ENCODE results near the gene BLZF1. TPM values are rescaled to one million over a fixed set of nuclear protein-coding genes. Genes with fewer than 3 reads are reported as not detected.
A peak's percentile ranks its signal among the peaks of the same experiment; 100 is the strongest.

The BLZF1 gene
- total and polyA plus RNA-seq, 2 of the 8 experiments (the other 6 are each of a cell fraction or from before 2014, with no cell fraction given): 1.8 to 10.3 TPM

GRCh38 chr1:169367686-169368405, at the start of gene BLZF1, which contains the start of gene NME7 (continued):
- TF ChIP-seq TCF12 (IDR thresholded peaks at IDR 0.05; ENCODE audit: low read depth, low read length): no peak
- TF ChIP-seq ASH2L (IDR thresholded peaks at IDR 0.05; ENCODE audit: low read length): peak; percentile 94
- TF ChIP-seq PHF8 (conservative IDR thresholded peaks at IDR 0.05; ENCODE audit: low read depth, low read length): peak; percentile 34; the same call in 1 of the 2 replicates
- no peak for TF ChIP-seq CHD1 (IDR thresholded peaks at IDR 0.05; ENCODE audit: low read depth, low read length)
- no peak for TF ChIP-seq SIRT6 (IDR thresholded peaks at IDR 0.05; ENCODE audit: low read length)
- TF ChIP-seq KDM1A (IDR thresholded peaks at IDR 0.05; ENCODE audit: borderline replicate concordance, low read length): no peak
- peak; percentile 61 for TF ChIP-seq CREB1 (IDR thresholded peaks at IDR 0.05)
- peak; percentile 74 for TF ChIP-seq MAX (IDR thresholded peaks at IDR 0.05)
- no peak for TF ChIP-seq NRF1 (IDR thresholded peaks at IDR 0.05; ENCODE audit: low read depth, low read length)
- TF ChIP-seq TAF1 (IDR thresholded peaks at IDR 0.05; ENCODE audit: low read depth, low read length): peak; percentile 53; the same call in 1 of the 2 replicates
- TF ChIP-seq ZNF274 (IDR thresholded peaks at IDR 0.05; ENCODE audit: borderline replicate concordance, extremely low read depth, low read length): no peak
- peak; percentile 76 for TF ChIP-seq YY1 (IDR thresholded peaks at IDR 0.05; ENCODE audit: low read depth, low read length)
- TF ChIP-seq RNF2 (IDR thresholded peaks at IDR 0.05; ENCODE audit: borderline replicate concordance, low read depth, low read length, missing control alignments, poor library complexity, severe bottlenecking): no peak
- TF ChIP-seq CTBP2 (IDR thresholded peaks at IDR 0.05; ENCODE audit: borderline replicate concordance, insufficient read depth, insufficient read length, low read length): no peak
- no peak for TF ChIP-seq SUZ12 (IDR thresholded peaks at IDR 0.05; ENCODE audit: low read length)
- TF ChIP-seq KDM4A (IDR thresholded peaks at IDR 0.05; ENCODE audit: low read depth, low read length, severe bottlenecking): no peak
